ENCODE measurements around the gene THRB. TPM values are rescaled to one million over a fixed set of nuclear protein-coding genes. Genes with fewer than 3 reads are reported as not detected.
"Not testable (repeated sequence)": the region's sequence is repeated elsewhere in the genome, so short reads cannot be mapped to it uniquely, and the experiment has no call there.

THRB gene
- total RNA-seq, 1 experiment from 2014 or later, result 1.3 TPM

GRCh38 chr3:24110051-24110450 lies 384.6 kb downstream of the THRB start:
- DNase-seq (ENCODE audit: low read depth), result no peak

- DNase-seq (ENCODE audit: low read depth), result no peak
Observed at GRCh38 chr3:24101676-24102168, 392.9 kb downstream of the THRB start.

- no peak for DNase-seq (ENCODE audit: low read depth)
Observed at GRCh38 chr3:24100696-24101402, 393.8 kb downstream of the THRB start.

- no peak for DNase-seq (ENCODE audit: low read depth)
Observed at GRCh38 chr3:24096695-24097290, 397.9 kb downstream of the THRB start.

- no peak for DNase-seq (ENCODE audit: low read depth)
Observed at GRCh38 chr3:24096271-24096670, 398.4 kb downstream of the THRB start.

GRCh38 chr3:24094818-24095217 lies 399.8 kb downstream of the THRB start:
- not testable (repeated sequence) for DNase-seq (ENCODE audit: low read depth)

- peak; percentile 14 for DNase-seq (ENCODE audit: low read depth)
Observed at GRCh38 chr3:24088782-24089181, 405.9 kb downstream of the THRB start.

- no peak for DNase-seq (ENCODE audit: low read depth)
Observed at GRCh38 chr3:24087469-24087868, 407.2 kb downstream of the THRB start.

- DNase-seq (ENCODE audit: low read depth), result no peak
Observed at GRCh38 chr3:24086617-24087404, 407.8 kb downstream of the THRB start.

- DNase-seq (ENCODE audit: low read depth), result no peak
Observed at GRCh38 chr3:24086206-24086605, 408.4 kb downstream of the THRB start.

GRCh38 chr3:24072193-24072592 lies 422.5 kb downstream of the THRB start:
- no peak for DNase-seq (ENCODE audit: low read depth)

- no peak for DNase-seq (ENCODE audit: low read depth)
Observed at GRCh38 chr3:24069045-24069444, 425.6 kb downstream of the THRB start.

- no peak for DNase-seq (ENCODE audit: low read depth)
Observed at GRCh38 chr3:24067483-24067882, 427.2 kb downstream of the THRB start.

All from M059J (cell line).